Pons (tissue), 1 donor: ENCODE measurements around the gene PRMT1.
"Not testable (repeated sequence)": the region's sequence is repeated elsewhere in the genome, so short reads cannot be mapped to it uniquely, and the experiment has no call there.

Experiments used
- DNase-seq: peaks from one replicate; pipeline ENCODE4 v3.0.0-alpha.2; 2016; ENCODE audit warnings: low spot score

PRMT1 gene

GRCh38 chr19:49677231-49677900, at the start of gene PRMT1:
TSS of gene PRMT1 (plus strand) at chr19:49677271. CDS start at chr19:49677281, 10 bp downstream.
- DNase-seq: no peak

- no peak for DNase-seq
Measured at GRCh38 chr19:49629659-49630058, 47.4 kb upstream of the PRMT1 start.

GRCh38 chr19:49631014-49631588, 46.0 kb upstream of the PRMT1 start:
- no peak for DNase-seq

GRCh38 chr19:49631610-49632192, 45.4 kb upstream of the PRMT1 start:
- no peak for DNase-seq

- DNase-seq: no peak
Measured at GRCh38 chr19:49632576-49632975, 44.5 kb upstream of the PRMT1 start.

- DNase-seq: not testable (repeated sequence)
Measured at GRCh38 chr19:49633273-49633672, 43.8 kb upstream of the PRMT1 start.

- DNase-seq: no peak
Measured at GRCh38 chr19:49635530-49636232, 41.4 kb upstream of the PRMT1 start.

GRCh38 chr19:49636233-49636932, 40.7 kb upstream of the PRMT1 start:
- DNase-seq: no peak

- DNase-seq: no peak
Measured at GRCh38 chr19:49637821-49638738, 39.0 kb upstream of the PRMT1 start.

GRCh38 chr19:49639401-49640112, 37.5 kb upstream of the PRMT1 start:
- peak; percentile 20 for DNase-seq

GRCh38 chr19:49640113-49640898, 36.8 kb upstream of the PRMT1 start, which contains the start of gene RRAS:
TSS of gene RRAS (minus strand) at chr19:49640143. CDS start at chr19:49640098, 45 bp downstream.
- peak; percentile 100 for DNase-seq

- peak; percentile 99 for DNase-seq
Measured at GRCh38 chr19:49641688-49642491, 35.2 kb upstream of the PRMT1 start, which contains the start of gene SCAF1. TSS of gene SCAF1 (plus strand) at chr19:49642209. CDS start at chr19:49645027, 2,818 bp downstream.

GRCh38 chr19:49642492-49643035, 34.5 kb upstream of the PRMT1 start:
- peak; percentile 20 for DNase-seq

- DNase-seq: no peak
Measured at GRCh38 chr19:49643466-49643865, 33.6 kb upstream of the PRMT1 start.

GRCh38 chr19:49645592-49645991, 31.5 kb upstream of the PRMT1 start:
- no peak for DNase-seq

GRCh38 chr19:49645995-49646394, 31.1 kb upstream of the PRMT1 start:
- DNase-seq: no peak

GRCh38 chr19:49646586-49646985, 30.5 kb upstream of the PRMT1 start:
- no peak for DNase-seq
